Stimulated activated CD8-positive, alpha-beta memory T cell treated with anti-CD3 and anti-CD28 coated beads, Interleukin-15, amount 100 ng/mL, for 24 hours (primary cell): ENCODE results near the gene TREM2.
"Not testable (repeated sequence)": the region's sequence is repeated elsewhere in the genome, so short reads cannot be mapped to it uniquely, and the experiment has no call there.

Source experiments
- DNase-seq: peaks from one replicate; pipeline ENCODE4 v3.0.0-alpha.2; 2020; ENCODE audit warnings: low read depth

TREM2 gene

GRCh38 chr6:41162687-41163418, at the start of gene TREM2:
Gene TREM2, minus strand, starts transcription at chr6:41163116. Its CDS starts 34 bp downstream, at chr6:41163082.
- no peak for DNase-seq

- no peak for DNase-seq
Measured at GRCh38 chr6:41209547-41210320, 46.8 kb upstream of the TREM2 start.

GRCh38 chr6:41208439-41209106, 45.7 kb upstream of the TREM2 start:
- DNase-seq, result no peak

- no peak for DNase-seq
Measured at GRCh38 chr6:41204156-41204555, 41.2 kb upstream of the TREM2 start.

GRCh38 chr6:41201764-41202173, 38.9 kb upstream of the TREM2 start:
- no peak for DNase-seq

GRCh38 chr6:41200901-41201763, 38.2 kb upstream of the TREM2 start, which contains the start of gene TREML2:
Gene TREML2, minus strand, starts transcription at chr6:41201149. Its CDS starts 141 bp downstream, at chr6:41201008.
- no peak for DNase-seq

GRCh38 chr6:41200296-41200900, 37.5 kb upstream of the TREM2 start:
- no peak for DNase-seq

GRCh38 chr6:41199552-41200246, 36.8 kb upstream of the TREM2 start:
- DNase-seq, result no peak

GRCh38 chr6:41197234-41197633, 34.3 kb upstream of the TREM2 start:
- DNase-seq, result no peak

GRCh38 chr6:41194386-41194785, 31.5 kb upstream of the TREM2 start:
- no peak for DNase-seq

GRCh38 chr6:41193884-41194283, 31.0 kb upstream of the TREM2 start:
- DNase-seq, result no peak

- no peak for DNase-seq
Measured at GRCh38 chr6:41193171-41193734, 30.3 kb upstream of the TREM2 start.

- no peak for DNase-seq
Measured at GRCh38 chr6:41191569-41191968, 28.7 kb upstream of the TREM2 start.

GRCh38 chr6:41190791-41191190, 27.9 kb upstream of the TREM2 start:
- no peak for DNase-seq

GRCh38 chr6:41189967-41190366, 27.1 kb upstream of the TREM2 start:
- no peak for DNase-seq

- DNase-seq, result not testable (repeated sequence)
Measured at GRCh38 chr6:41189046-41189445, 26.1 kb upstream of the TREM2 start.

- DNase-seq, result no peak
Measured at GRCh38 chr6:41187924-41188886, 25.3 kb upstream of the TREM2 start.

- DNase-seq, result no peak
Measured at GRCh38 chr6:41186031-41186562, 23.2 kb upstream of the TREM2 start.

- DNase-seq, result no peak
Measured at GRCh38 chr6:41184761-41185160, 21.8 kb upstream of the TREM2 start.
